HepG2 (cell line): ENCODE data around the gene FAM9C. TPM values are rescaled to one million over a fixed set of nuclear protein-coding genes. Genes with fewer than 3 reads are reported as not detected.

ENCODE experiments used
- SMYD3 ChIP-seq: sonication (generic); formaldehyde crosslinking; IDR thresholded peaks from 2 replicates; pipeline ENCODE4 v1.8.1; 2023; ENCODE audit warnings: mild to moderate bottlenecking, missing genetic modification reagents
- THAP9 ChIP-seq: sonication (generic); formaldehyde crosslinking; IDR thresholded peaks from 2 replicates; pipeline ENCODE4; 2020; ENCODE audit warnings: missing genetic modification reagents, mild to moderate bottlenecking, borderline replicate concordance
- TRIM24 ChIP-seq: sonication (generic); formaldehyde crosslinking; IDR thresholded peaks from 2 replicates; pipeline ENCODE4 v1.8.0; 2022; ENCODE audit warnings: mild to moderate bottlenecking, missing genetic modification reagents
- ZBTB46 ChIP-seq: sonication (generic); formaldehyde crosslinking; IDR thresholded peaks from 2 replicates; pipeline ENCODE4 v1.4.0; 2020; ENCODE audit warnings: mild to moderate bottlenecking, missing genetic modification reagents, borderline replicate concordance
- ZNF264 ChIP-seq: sonication (generic); formaldehyde crosslinking; IDR thresholded peaks from 2 replicates; pipeline ENCODE4 v1.4.0; 2020; ENCODE audit warnings: missing genetic modification reagents
- polyA plus RNA-seq, 8 experiments: library from polyadenylated mRNA; depleted of rRNA in 3 of 8; stranded (reverse) in 7 of 8; unstranded in 1 of 8; fragments of >200 nt; fragmentation: Illumina TruSeq in 4 of 8; extraction: Trizol in 4 of 8; gene quantifications; 2 replicates each; pipeline versions ENCODE4 v1.2.1 to v1.2.3, GENCODE V29; 2011 to 2016; ENCODE audit warnings: low read depth in 4 of 8, missing spikeins in 1 of 8, mixed read lengths in 1 of 8; ENCODE audit not compliant: insufficient read depth in 1 of 8
- total RNA-seq, 5 experiments: library from RNA; depleted of rRNA; stranded (reverse); fragments of >200 nt; fragmentation: Illumina TruSeq; extraction: Trizol; gene quantifications; 2 replicates each; pipeline ENCODE4 v1.2.3, GENCODE V29; 2016; ENCODE audit warnings: low read depth in 1 of 5
- TF ChIP-seq, protein P1 (sequence below): sonication (generic); formaldehyde crosslinking; IDR thresholded peaks from 2 replicates; pipeline ENCODE4 v1.4.0; 2020; ENCODE audit warnings: missing genetic modification reagents, borderline replicate concordance

The FAM9C gene
- total and polyA plus RNA-seq, 2 of the 13 experiments (the other 11 are each of a cell fraction or from before 2014, with no cell fraction given): not detected

- TF ChIP-seq THAP9 (no peak), SMYD3 (no peak), ZNF264 (no peak), ZBTB46 (CRISPR knock-in tag) (no peak), TRIM24 (CRISPR knock-in tag) (no peak)
- TF ChIP-seq, protein P1, sequence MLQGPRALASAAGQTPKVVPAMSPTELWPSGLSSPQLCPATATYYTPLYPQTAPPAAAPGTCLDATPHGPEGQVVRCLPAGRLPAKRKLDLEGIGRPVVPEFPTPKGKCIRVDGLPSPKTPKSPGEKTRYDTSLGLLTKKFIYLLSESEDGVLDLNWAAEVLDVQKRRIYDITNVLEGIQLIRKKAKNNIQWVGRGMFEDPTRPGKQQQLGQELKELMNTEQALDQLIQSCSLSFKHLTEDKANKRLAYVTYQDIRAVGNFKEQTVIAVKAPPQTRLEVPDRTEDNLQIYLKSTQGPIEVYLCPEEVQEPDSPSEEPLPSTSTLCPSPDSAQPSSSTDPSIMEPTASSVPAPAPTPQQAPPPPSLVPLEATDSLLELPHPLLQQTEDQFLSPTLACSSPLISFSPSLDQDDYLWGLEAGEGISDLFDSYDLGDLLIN: no peak
Observed at GRCh38 chrX:12986164-12986779, 58.1 kb downstream of the FAM9C start (continued).

Other genes with a start within 250 kb of the FAM9C start
- not detected in 2 replicates for gene TLR7, start 177.5 kb downstream of the FAM9C start, total RNA-seq (2016; rRNA removed; fragmentation: Illumina TruSeq; extraction: Trizol)
- gene TLR7, start 177.5 kb downstream of the FAM9C start, polyA plus RNA-seq (2011; rRNA removed): not detected in 2 replicates
- gene TLR8, start 138.0 kb downstream of the FAM9C start, total RNA-seq (2016; rRNA removed; fragmentation: Illumina TruSeq; extraction: Trizol): not detected in 2 replicates
- not detected in 2 replicates for gene TLR8, start 138.0 kb downstream of the FAM9C start, polyA plus RNA-seq (2011; rRNA removed)
- gene TMSB4X, start 69.5 kb downstream of the FAM9C start, total RNA-seq (2016; rRNA removed; fragmentation: Illumina TruSeq; extraction: Trizol): 10.5 and 15.9 TPM in 2 replicates
- gene TMSB4X, start 69.5 kb downstream of the FAM9C start, polyA plus RNA-seq (2011; rRNA removed): 29.6 and 50.7 TPM in 2 replicates